HepG2 (cell line): Measurements from ENCODE around the gene NUBPL. TPM values are rescaled to one million over a fixed set of nuclear protein-coding genes. Genes with fewer than 3 reads are reported as not detected.

ENCODE experiments used
- AGO2 ChIP-seq: fragments of 200-400 bp; formaldehyde crosslinking; optimal IDR thresholded peaks from 2 replicates; pipeline ENCODE3; 2017; ENCODE audit warnings: mild to moderate bottlenecking, low read depth, low read length, moderate library complexity
- ARNT2 ChIP-seq: sonication (generic); formaldehyde crosslinking; IDR thresholded peaks from 2 replicates; pipeline ENCODE4 v1.8.0; 2022; ENCODE audit warnings: mild to moderate bottlenecking, low read depth, missing genetic modification reagents, moderate library complexity
- FIP1L1 ChIP-seq: fragments of 200-400 bp; formaldehyde crosslinking; IDR thresholded peaks from 2 replicates; pipeline ENCODE4 v1.6.1; 2018; ENCODE audit warnings: low read depth, mild to moderate bottlenecking, low read length, moderate library complexity, borderline replicate concordance; ENCODE audit not compliant: insufficient read depth
- FOXA3 ChIP-seq: IDR thresholded peaks from 2 replicates; pipeline ENCODE4 v1.6.1; 2016; ENCODE audit warnings: missing genetic modification reagents, missing compliant biosample characterization
- IKZF4 ChIP-seq: sonication (generic); formaldehyde crosslinking; IDR thresholded peaks from 2 replicates; pipeline ENCODE4 v1.5.1; 2020; ENCODE audit warnings: borderline replicate concordance, mild to moderate bottlenecking, low read depth, missing genetic modification reagents; ENCODE audit errors: not compliant biosample characterization
- JUNB ChIP-seq: sonication (generic); formaldehyde crosslinking; IDR thresholded peaks from 2 replicates; pipeline ENCODE4 v1.8.0; 2022; ENCODE audit warnings: missing genetic modification reagents, mild to moderate bottlenecking, borderline replicate concordance
- NKX3-1 ChIP-seq: sonication (generic); formaldehyde crosslinking; IDR thresholded peaks from 2 replicates; pipeline ENCODE4 v1.5.0; 2020; ENCODE audit warnings: missing genetic modification reagents
- RCOR2 ChIP-seq: IDR thresholded peaks from 2 replicates; pipeline ENCODE4 v1.6.1; 2016; ENCODE audit warnings: missing biosample characterization, missing genetic modification reagents
- REXO4 ChIP-seq: sonication (generic); formaldehyde crosslinking; IDR thresholded peaks from 2 replicates; pipeline ENCODE4 v1.8.0; 2022; ENCODE audit warnings: missing genetic modification reagents, mild to moderate bottlenecking, borderline replicate concordance
- SATB2 ChIP-seq: sonication (generic); formaldehyde crosslinking; IDR thresholded peaks from 2 replicates; pipeline ENCODE4 v1.5.0; 2020; ENCODE audit warnings: missing genetic modification reagents
- SETDB1 ChIP-seq: sonication (generic); formaldehyde crosslinking; IDR thresholded peaks from 2 replicates; pipeline ENCODE4 v1.5.1; 2020; ENCODE audit warnings: missing genetic modification reagents, mild to moderate bottlenecking, borderline replicate concordance
- SNRNP70 ChIP-seq: fragments of 200-400 bp; formaldehyde crosslinking; IDR thresholded peaks from 2 replicates; pipeline ENCODE4 v1.6.1; 2017; ENCODE audit warnings: mild to moderate bottlenecking, low read depth, low read length, moderate library complexity
- TGIF2 ChIP-seq: IDR thresholded peaks from 2 replicates; pipeline ENCODE4 v1.6.1; 2016; ENCODE audit warnings: control low read depth, missing compliant biosample characterization
- THAP11 ChIP-seq: IDR thresholded peaks from 2 replicates; pipeline ENCODE4 v1.6.1; 2016; ENCODE audit warnings: missing biosample characterization, missing genetic modification reagents
- ZBTB1 ChIP-seq: sonication (generic); formaldehyde crosslinking; IDR thresholded peaks from 2 replicates; pipeline ENCODE4 v1.4.0; 2020; ENCODE audit warnings: missing genetic modification reagents, borderline replicate concordance
- ZNF24 ChIP-seq: fragments of 450-650 bp; IDR thresholded peaks from 2 replicates; pipeline ENCODE4 v1.6.1; 2017; ENCODE audit warnings: antibody characterized with exemption, mild to moderate bottlenecking
- ZNF441 ChIP-seq: sonication (generic); formaldehyde crosslinking; IDR thresholded peaks from 2 replicates; pipeline ENCODE4 v1.7.0; 2021; ENCODE audit warnings: missing genetic modification reagents, borderline replicate concordance
- ZNF761 ChIP-seq: sonication (generic); formaldehyde crosslinking; conservative IDR thresholded peaks from 2 replicates; pipeline ENCODE4 v1.4.0; 2020; ENCODE audit warnings: mild to moderate bottlenecking, missing genetic modification reagents
- polyA plus RNA-seq, 8 experiments: library from polyadenylated mRNA; depleted of rRNA in 3 of 8; stranded (reverse) in 7 of 8; unstranded in 1 of 8; fragments of >200 nt; fragmentation: Illumina TruSeq in 4 of 8; extraction: Trizol in 4 of 8; gene quantifications; 2 replicates each; pipeline versions ENCODE4 v1.2.1 to v1.2.3, GENCODE V29; 2011 to 2016; ENCODE audit warnings: low read depth in 4 of 8, missing spikeins in 1 of 8, mixed read lengths in 1 of 8; ENCODE audit not compliant: insufficient read depth in 1 of 8
- total RNA-seq, 5 experiments: library from RNA; depleted of rRNA; stranded (reverse); fragments of >200 nt; fragmentation: Illumina TruSeq; extraction: Trizol; gene quantifications; 2 replicates each; pipeline ENCODE4 v1.2.3, GENCODE V29; 2016; ENCODE audit warnings: low read depth in 1 of 5
- TF ChIP-seq, protein P1 (sequence below): IDR thresholded peaks from 2 replicates; pipeline ENCODE4 v1.6.1; 2016; ENCODE audit warnings: mild to moderate bottlenecking, missing biosample characterization, missing genetic modification reagents
- TF ChIP-seq, protein P2 (sequence below): sonication (generic); formaldehyde crosslinking; conservative IDR thresholded peaks from 2 replicates; pipeline ENCODE4 v1.8.0; 2022; ENCODE audit warnings: missing genetic modification reagents
- TF ChIP-seq, protein P3 (sequence below): sonication (generic); formaldehyde crosslinking; IDR thresholded peaks from 2 replicates; pipeline ENCODE4 v1.5.0; 2020; ENCODE audit warnings: mild to moderate bottlenecking, low read depth, missing genetic modification reagents, borderline replicate concordance
- TF ChIP-seq, protein P4 (sequence below): fragments of 450-650 bp; IDR thresholded peaks from 2 replicates; pipeline ENCODE4 v1.6.1; 2016
- TF ChIP-seq, protein P5 (sequence below): sonication (generic); formaldehyde crosslinking; IDR thresholded peaks from 2 replicates; pipeline ENCODE4 v1.4.0; 2020; ENCODE audit warnings: mild to moderate bottlenecking, missing genetic modification reagents

NUBPL gene
- total and polyA plus RNA-seq, 2 of the 13 experiments (the other 11 are each of a cell fraction or from before 2014, with no cell fraction given): 21.3 to 44.1 TPM

DNA sequence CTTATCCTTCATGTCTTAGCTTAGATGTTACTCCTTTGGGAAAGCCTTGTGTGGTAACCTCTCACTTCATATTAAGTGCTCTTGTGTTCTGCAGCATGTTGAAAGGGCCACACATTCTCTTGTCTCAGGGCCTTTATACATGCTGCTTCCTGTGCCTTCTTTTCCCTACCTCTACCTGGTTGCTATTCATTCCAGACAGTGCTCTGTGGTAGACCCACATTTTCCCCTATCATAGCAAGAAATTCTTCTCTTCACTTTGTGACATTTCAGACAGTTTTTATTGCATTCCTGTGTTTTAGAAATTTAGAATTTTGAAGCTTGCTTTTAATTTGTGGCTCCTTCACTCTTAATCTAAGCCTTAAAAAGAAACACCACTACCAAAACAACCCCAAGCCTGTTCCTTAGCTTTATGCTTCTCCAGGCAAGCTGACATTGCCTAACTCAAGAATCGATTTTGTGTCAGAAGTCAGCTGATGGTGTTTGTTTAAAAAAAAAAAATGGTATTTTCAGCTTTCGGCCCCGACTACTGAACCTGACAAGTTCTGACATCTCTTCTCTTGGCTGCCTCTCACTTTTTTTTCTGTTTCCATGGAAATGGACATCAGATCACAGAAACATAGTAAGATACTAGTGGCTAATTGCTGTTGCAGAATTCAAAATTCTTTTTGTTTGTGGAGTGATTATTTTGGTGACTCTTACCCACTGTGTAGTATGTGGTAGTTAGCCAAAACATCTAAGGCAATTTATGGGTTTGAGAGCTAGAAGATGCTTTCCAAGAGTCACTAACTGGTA is 156.3 kb downstream of the NUBPL start (continued):
- TF ChIP-seq AGO2 (no peak), SNRNP70 (no peak), REXO4 (CRISPR knock-in tag) (peak; percentile 47; the same call in 1 of the 2 replicates), ZNF761 (no peak), SATB2 (no peak), ZBTB1 (CRISPR knock-in tag) (no peak), RCOR2 (CRISPR knock-in tag) (peak; percentile 97), THAP11 (CRISPR knock-in tag) (peak; percentile 80), FIP1L1 (no peak), SETDB1 (CRISPR knock-in tag) (no peak), JUNB (CRISPR knock-in tag) (peak; percentile 56), ZNF441 (CRISPR knock-in tag) (peak; percentile 61; the same call in 1 of the 2 replicates), TGIF2 (CRISPR knock-in tag) (peak; percentile 100), FOXA3 (peak; percentile 98), ARNT2 (0 out of 2 replicates have a peak, but pooled peaks have one; percentile 46), ZNF24 (peak; percentile 78), IKZF4 (CRISPR knock-in tag) (no peak), NKX3-1 (peak; percentile 65; the same call in 1 of the 2 replicates)
- TF ChIP-seq, protein P1, sequence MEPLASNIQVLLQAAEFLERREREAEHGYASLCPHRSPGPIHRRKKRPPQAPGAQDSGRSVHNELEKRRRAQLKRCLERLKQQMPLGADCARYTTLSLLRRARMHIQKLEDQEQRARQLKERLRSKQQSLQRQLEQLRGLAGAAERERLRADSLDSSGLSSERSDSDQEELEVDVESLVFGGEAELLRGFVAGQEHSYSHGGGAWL: no peak
- TF ChIP-seq, protein P2, sequence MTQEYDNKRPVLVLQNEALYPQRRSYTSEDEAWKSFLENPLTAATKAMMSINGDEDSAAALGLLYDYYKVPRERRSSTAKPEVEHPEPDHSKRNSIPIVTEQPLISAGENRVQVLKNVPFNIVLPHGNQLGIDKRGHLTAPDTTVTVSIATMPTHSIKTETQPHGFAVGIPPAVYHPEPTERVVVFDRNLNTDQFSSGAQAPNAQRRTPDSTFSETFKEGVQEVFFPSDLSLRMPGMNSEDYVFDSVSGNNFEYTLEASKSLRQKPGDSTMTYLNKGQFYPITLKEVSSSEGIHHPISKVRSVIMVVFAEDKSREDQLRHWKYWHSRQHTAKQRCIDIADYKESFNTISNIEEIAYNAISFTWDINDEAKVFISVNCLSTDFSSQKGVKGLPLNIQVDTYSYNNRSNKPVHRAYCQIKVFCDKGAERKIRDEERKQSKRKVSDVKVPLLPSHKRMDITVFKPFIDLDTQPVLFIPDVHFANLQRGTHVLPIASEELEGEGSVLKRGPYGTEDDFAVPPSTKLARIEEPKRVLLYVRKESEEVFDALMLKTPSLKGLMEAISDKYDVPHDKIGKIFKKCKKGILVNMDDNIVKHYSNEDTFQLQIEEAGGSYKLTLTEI: no peak
- TF ChIP-seq, protein P3, sequence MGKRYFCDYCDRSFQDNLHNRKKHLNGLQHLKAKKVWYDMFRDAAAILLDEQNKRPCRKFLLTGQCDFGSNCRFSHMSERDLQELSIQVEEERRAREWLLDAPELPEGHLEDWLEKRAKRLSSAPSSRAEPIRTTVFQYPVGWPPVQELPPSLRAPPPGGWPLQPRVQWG (CRISPR knock-in tag): no peak
- TF ChIP-seq, protein P4, sequence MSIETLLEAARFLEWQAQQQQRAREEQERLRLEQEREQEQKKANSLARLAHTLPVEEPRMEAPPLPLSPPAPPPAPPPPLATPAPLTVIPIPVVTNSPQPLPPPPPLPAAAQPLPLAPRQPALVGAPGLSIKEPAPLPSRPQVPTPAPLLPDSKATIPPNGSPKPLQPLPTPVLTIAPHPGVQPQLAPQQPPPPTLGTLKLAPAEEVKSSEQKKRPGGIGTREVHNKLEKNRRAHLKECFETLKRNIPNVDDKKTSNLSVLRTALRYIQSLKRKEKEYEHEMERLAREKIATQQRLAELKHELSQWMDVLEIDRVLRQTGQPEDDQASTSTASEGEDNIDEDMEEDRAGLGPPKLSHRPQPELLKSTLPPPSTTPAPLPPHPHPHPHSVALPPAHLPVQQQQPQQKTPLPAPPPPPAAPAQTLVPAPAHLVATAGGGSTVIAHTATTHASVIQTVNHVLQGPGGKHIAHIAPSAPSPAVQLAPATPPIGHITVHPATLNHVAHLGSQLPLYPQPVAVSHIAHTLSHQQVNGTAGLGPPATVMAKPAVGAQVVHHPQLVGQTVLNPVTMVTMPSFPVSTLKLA: no peak; the same call in 1 of the 2 replicates
- TF ChIP-seq, protein P5, sequence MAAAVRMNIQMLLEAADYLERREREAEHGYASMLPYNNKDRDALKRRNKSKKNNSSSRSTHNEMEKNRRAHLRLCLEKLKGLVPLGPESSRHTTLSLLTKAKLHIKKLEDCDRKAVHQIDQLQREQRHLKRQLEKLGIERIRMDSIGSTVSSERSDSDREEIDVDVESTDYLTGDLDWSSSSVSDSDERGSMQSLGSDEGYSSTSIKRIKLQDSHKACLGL (CRISPR knock-in tag): no peak
